ENCODE data around the gene RALGAPA2.

Gene RALGAPA2

DNA sequence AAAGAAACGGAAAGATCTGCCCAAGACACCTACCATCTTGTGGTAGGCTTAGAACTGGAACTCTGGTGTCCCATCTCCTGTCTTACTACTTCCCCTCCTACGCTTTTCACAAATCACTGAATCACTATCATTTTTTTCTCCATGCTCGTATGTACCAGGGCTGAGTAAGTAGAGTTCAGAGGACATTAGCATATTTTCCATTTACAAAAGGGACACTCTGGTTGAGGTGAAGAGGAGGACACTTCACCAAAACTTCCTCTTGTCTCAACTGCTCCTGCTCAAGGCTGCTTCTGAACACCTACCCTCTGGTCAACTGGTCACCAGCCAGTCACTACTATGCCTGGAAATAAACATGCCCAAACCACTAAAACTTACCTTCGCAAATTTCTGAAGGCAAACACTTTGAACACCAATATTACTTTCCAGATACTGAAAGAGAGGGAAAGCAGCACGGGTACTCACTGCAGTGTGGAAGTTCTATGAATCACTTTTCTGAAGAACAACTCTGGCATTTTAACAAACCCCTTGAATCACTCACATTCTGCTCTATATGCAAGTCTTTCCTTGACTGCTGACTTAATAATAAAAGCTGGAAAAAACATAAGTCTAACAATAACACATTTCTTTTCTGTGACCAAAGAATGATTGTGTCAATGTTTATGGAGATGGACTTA, 221.2 kb downstream of the RALGAPA2 start:
- no peak for DNase-seq

DNA sequence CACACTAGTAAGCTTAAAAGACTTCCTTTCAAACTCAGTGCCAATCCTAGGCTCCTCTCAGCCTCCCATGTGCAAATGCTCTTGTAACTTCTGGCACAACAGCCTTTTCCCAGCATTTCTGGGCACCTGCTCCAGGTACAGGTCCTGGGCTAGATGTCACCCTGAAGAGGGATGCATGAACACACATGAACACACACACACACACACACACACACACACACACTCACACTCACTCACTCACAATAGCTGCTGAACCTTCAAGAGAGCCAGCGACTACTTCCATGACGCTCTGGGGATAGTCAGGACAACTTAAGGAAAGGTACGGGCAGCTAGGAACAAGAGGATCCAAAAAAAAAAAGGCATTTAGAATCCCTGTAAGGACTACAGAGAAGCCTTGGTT, 221.8 kb downstream of the RALGAPA2 start:
- no peak for DNase-seq

DNA sequence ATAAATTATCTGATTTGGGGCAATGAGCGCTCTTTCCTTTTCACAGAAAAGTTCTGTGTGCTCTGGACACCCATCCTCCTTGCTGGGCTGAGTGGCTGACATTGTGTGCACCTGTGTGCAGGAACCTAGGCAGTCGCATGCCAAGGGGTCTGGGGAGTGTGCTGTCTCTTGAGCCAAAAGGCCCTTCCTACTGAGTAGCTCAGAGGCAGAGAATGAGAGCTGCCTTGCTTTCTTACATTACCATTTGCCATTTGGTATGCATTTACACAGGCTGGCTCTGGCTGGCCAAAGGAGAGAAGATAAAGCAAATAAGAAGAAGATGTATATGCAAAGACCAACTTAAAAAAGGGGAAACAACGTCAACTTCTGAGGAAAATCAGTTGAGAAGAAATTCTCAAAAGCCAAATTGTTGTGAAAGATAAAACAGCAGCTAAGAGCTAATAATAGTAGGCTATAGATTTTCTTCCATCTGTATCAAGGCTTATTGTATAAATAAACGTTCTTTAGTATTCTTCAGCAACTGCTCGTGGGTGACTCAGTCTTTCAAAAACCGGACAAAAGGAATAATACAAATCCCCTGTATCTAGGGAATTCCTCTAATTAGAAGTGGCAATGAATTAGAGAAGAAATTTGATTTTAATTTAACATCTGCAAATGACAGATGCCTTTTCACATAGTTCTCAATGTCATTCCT, 222.6 kb downstream of the RALGAPA2 start:
- DNase-seq = peak; percentile 20

DNA sequence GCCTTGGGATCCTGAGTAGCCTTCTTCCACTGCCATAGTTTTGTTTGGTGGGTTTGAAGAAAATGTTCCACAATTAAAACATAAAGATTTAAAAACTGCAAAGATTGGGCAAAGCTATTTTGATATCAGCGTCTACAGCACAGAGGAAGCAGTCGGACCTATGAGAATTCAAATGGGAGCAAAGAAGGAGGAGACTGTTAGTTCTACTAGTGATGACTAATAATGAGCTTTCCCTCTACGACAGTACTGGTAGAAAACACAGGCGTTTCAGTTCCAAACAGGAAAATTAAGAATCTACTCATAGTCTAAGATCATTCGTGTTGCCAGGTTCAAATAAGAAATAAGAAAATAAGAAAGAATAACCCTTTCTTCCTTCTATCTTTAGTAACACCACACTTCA, 223.4 kb downstream of the RALGAPA2 start:
- no peak for DNase-seq

DNA sequence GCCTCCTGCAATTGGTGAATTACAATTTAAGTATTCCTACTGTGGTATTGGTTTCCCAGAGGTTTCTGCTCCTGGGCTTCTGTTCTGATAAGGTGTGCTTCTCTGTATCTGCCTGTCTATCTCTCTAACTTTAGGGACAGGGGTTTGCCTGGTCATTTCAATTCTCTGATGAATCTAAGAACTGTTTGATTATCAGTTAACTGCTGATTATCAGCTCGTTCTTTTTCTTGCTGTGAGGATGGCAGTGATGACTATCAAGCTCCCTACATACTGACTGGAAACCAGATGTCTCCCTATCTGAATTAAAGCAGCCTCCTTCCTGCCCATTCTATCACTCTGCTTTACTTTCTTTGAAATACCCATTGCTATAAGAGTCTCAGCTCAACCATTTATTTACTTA, 224.1 kb downstream of the RALGAPA2 start:
- DNase-seq = no peak

DNA sequence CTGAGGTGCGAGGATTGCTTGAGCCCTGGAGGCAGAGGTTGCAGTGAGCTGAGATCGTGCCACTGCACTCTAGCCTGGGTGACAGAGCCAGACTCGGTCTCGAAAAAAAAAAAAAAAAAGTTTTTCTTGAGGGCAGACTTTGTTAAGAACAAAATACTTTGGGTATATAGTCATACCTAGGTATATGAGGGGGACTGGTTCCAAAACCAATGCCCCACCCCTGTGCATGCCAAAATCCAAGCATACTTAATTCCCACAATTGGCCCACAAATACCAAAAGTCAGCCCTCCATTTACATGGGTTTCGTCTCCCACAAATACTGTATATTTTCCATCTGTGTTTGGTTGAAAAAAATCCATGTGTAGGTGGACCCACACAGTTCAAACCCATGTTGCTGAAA, 224.6 kb downstream of the RALGAPA2 start:
- no peak for DNase-seq

DNA sequence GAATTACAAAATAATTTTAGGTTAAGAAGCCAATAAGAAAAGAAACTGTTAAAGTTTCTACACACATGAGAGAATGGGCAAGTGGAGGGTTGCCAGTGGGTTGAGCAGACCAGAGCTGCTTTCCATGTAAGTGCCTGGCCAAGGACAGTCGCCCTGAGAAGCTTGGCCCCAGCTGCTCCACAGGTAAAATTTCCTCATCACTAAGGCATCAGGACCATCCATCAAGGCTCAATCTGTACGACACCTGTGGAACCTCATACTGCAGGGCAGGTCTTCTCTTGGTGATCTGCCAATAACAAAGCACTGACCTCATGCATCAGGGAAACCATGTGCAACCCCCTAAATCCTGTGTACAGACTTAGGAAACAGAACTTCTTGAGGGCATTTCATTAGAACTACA, 229.1 kb downstream of the RALGAPA2 start:
- no peak for DNase-seq

DNA sequence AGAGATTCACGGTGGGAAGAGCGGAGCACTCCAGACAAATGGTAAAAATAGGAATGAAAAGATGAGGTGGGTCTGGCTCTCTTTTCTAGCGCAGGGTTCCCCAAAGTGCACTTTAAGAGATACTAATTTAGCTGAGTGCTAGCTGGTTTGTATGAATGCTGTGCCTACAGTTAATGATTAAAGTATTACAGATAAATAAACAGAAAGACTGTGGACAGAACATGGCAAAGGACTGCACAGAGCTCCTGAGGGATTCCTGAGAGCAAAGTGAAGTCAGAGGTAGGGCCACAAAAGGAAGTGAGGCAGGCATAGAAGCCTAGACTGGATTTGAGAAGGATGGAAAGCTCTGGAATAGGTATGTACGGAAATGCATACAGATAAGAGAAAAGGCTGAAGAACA, 230.0 kb downstream of the RALGAPA2 start:
- no peak for DNase-seq

DNA sequence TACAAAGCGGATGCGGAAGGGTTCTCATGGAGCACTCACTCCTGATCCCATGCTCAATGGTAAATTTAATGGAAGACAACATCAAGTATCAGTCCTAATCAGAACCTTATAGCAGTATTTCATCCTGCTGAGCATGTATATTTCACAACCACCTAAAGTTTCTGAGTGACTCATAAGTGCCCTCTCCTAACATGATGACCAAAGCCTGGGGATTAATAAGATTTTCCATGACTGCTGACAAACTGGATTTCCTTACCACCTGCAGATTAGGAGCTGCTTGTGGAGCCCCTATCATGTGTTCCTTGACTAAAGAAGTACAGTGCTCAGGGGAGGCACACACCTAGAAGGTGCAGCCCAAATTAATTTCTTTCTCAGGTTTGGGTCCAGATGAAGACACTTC, 231.8 kb downstream of the RALGAPA2 start:
- DNase-seq = no peak

DNA sequence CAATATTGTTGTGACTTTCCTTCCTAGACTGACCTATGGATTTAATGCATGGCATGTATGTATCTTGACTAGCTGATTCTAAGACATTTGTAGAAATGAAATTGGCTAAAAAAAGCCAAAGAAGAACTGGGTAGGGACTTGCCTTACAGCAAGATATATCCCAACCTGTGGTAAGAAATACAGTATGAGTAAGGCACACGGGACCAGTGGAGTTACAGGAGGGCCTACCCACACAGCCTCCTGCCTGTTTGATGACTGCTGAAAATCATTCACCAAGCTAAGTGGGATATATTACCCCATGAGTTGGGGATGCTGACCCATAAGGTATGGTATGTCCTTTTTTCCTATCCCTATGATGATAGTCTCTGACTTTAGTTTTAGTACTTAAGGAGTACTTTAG, 232.3 kb downstream of the RALGAPA2 start:
- no peak for DNase-seq

DNA sequence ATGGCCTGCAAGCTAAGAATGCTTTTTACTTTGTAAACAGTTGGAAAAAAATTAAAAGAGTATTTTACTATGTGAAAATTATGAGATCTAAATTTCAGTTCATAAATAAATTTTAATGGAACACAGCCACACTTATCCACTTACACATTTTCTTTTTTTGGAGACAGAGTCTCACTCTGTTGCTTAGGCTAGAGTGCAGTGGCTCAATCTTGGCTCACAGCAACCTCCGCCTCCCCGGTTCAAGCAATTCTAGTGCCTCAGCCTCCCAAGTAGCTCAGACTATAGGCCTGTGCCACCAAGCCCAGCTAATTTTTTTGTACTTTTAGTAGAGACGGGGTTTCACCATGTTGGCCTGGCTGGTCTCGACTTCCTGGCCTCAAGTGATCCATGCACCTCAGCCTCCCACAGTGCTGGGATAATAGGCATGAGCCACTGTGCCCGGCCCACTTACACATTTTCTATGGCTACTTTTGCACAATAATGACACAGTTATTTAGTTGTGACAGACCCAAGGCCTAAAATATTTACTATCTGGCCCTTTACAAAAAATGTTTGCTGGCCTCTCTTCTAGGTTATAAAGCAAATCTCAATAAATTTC, 234.9 kb downstream of the RALGAPA2 start:
- DNase-seq = no peak

DNA sequence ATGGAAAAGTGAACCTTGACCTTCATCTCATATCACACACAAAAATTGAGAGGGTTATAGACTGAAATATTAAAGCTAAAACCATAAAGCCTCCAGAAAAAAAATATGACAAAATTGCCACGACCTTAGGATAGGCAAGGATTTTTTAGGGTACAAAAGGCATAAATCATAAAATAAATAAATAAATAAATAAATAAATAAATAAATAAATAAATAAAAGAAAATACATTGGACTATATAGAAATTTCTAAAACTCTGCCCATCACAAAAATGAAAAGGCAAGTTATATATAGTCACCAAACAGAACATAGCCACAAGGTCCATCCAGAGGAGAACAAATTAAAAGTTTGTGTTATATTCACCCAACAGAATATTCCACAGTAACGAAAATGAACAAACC, 235.9 kb downstream of the RALGAPA2 start:
- DNase-seq = no peak

DNA sequence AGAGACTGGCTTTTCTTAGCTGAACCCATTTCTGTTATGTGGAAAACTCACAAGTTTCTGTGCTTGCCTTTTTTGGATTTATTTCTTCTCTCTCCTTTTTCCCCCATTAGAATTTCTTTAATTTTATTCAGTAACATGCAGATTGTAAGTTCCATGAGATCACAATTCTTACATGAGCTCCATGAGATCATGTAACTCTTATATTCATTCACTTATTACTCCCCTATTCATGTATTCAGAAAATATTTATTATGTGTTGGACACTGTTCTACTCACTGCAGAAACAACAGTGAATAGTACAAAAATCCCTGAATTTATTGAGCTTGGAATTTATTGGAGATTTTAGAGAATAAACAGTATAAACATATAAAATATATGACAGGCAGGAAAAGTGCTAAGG, 238.8 kb downstream of the RALGAPA2 start:
- no peak for DNase-seq

DNA sequence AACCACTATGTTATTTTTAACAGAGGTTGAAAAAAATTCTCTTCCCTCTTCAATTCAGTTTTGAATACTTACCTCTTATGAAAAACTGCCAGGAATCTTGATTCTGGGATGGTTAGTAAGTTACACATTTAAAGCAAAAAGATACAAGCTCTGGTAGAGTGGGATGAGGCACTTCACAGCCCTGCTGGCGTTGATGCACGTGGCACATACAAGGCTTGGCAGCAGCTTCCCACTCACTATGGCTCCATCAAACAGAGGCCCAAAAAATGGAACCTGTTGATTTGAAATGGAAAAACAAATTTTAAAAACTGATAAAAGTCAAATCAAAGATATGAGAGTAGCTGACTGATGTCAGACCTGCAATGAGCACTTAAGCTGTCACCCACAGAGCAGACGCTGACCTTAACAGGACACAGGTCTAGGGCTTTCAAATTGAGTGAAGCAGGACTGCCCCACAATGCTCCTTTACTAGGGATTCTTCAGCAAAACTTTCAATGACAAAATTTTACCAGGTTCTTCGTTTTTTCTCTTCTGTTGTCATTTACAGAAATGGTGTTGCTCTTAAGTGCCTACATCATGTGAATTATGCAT, 239.7 kb downstream of the RALGAPA2 start:
- no peak for DNase-seq

DNA sequence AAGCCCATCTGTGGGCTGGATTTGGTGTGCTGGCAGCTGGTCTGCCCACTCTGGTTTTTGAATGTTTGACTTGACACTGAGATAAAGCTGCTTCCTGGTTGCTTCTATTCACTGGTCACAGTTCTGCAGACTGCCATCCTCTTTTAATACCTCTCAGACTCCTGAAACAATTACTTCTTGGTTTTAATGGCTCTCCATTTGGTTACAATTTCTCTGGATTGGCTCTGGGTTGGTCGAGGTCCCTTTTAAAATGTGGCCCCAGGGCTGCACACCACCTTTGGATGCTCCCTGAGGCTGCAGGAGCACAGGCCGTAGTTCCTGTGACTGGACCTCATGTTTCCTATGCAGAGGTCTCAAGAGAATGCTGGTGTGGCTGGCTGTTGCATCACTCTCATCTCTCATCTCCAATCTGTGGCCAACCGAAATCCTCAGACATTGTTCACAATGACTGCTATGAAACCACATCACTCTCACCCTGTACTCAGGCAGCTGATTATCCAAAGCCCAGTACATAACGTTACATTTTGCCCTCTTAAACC, 246.0 kb downstream of the RALGAPA2 start:
- peak; percentile 24 for DNase-seq

DNA sequence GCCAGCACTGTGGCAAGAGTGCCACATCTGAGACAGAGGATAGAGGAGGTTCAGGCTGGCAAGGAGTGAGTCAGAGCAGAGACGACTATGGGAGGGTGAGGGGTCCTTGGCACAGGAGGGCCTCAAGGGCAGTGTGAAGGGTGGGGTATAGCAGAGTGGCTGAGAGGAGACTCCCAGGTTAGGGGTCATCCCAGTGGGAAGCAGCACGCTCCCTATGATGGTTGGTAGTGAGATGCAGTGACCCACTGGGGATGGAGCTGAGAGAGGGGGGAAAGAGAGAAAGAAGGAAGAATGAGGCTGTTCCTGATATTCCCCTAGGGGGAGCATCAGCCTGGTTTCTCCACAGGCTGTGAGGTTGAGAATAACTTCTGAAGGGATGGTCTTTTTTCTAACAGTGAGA, 247.2 kb downstream of the RALGAPA2 start:
- DNase-seq = peak; percentile 61

DNA sequence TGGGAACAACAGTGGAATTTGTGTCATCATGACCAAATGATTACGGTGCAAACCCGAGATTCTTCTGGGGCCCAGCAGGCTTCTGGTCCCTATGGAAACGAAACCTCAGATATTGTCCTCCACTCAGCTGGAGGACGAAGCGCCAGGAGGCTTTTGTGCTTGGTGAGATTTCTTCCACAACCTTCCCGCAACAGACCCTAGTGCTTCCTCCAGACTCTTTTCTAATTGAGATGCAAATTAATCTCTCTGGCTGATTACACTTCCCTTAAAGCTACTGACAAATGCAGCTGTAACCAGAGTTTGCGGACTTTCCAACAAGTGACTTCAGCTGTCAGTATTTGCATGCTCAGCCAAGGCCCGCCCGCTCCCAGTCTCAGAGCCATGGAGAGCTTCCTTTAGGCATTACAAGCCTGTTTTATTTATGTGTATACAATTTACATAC, 248.5 kb downstream of the RALGAPA2 start:
- DNase-seq = peak; percentile 96

DNA sequence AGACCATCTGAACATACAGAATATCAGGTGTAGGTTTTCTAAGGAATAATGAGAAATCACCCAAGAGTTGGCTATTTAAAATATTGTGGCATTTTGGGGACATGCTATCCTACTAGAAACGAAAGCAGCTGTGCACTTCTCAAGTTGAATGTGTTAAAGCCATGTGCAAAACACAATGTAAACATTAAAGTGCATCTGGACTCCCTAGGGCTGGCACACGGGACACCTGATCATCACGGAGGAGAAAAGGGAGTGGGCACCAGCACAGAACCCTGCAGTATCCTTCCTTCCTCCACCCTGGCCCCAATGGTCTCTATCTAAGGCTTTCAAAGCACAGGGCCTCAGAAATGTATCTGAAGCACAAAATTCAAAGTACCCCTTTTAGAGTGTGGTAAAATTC, 250.3 kb downstream of the RALGAPA2 start:
- DNase-seq = peak; percentile 54

DNA sequence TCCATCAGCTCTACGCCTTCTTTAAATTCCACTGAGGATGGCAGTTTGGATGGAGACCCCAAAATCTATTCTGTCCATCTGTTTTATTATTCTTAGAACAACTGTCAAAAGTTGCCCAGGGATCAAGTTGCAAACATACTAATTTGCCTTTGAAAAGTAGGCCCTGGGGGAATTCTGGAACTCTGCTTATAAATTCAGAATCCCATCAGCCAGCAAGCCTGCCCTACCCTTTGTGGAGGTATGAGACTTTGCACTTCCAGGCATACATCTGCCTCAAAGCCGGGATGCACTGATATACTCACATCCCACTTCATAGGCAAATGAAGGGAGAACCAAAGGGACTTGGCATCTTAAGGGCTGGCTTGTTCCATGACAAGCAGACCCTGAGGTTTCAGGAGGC, 250.9 kb downstream of the RALGAPA2 start:
- DNase-seq = peak; percentile 28

DNA sequence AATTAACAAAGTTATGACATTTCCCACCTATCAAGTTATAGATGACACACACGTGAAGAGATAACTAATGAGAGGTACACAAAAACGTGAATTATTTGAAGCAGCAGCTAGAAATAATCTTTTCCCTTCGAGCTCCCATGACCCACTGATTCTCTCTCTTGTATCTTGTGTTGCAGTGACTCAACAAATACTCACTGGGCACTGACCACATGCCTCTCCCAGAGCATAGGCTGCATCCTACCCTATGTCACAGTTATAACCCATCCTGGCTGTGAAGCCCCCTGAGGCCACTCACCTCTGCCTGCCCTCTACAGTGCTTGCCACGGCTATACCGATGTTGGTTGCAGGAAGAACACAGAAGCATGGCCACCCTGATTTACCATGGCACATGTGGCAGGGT, 252.7 kb downstream of the RALGAPA2 start:
- DNase-seq = no peak

DNA sequence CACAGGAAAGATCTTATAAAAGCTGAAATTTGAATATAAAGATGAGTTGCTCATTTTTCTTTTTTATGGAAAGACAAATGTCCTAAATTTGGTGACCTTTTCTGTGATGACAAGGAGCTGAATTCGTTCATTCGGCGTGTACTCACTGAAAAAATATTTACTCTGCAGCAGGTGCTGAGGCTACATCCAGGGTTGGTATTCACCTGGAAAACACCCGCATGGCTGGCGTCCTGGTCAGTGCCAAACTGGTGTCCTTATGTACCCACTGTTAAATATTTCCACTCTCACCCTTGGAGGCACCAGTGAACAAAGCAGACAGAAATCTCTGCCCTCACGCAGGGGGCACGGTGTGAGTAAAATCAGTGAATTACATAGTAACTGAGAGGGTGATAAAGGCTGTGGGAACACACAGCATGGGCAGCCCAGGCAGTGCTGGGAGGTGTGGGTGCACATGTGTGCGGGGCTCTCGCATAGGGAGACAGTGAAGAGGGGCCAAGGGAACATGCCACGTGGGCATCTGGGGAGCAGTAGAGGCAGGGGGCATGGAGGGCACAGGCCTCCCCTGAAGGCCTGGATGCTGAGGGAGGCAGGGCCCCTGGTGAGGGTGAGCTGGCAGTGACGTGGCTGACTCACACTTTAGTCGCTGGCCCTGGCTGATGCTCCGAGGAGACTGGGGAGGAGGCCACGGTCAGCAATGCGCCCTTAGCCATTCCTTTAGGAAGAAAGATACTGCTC, 254.9 kb downstream of the RALGAPA2 start:
- peak; percentile 90 for DNase-seq

DNA sequence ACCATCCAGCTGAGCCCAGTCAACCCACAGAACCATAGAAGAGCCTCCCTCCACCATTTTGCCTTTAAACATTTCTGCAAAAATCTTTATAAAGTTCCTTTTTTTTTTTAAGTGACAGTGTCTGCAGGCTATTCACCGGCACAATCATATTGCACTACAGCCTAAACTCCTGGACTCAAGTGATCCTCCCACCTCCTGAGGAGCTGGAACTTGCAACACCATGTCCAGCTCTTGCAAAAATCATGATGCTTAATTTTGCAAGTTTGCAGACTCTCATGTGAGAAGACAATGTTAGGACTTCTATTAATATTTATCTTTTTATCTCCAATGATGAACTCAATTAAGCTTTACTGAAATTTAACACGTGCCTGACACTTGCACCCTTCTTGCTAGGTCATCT, 255.7 kb downstream of the RALGAPA2 start:
- DNase-seq = peak; percentile 38

DNA sequence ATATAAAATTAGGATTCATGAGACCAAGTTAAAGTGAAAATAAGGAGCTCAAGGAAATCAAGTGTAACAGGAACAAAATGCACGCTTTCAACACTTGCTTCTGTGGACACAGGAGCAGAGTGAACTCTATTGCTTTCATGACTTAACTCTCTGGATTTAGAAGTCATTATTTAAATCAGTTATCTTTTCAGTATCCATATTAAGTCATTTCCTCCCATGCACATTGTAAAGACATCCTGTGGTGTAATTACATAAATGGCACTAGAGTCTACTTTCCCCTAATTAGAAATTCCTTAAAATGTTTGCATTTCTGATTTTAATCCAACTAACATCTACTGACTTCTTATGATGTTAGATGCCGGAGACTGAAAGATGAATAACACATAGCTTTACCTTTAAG, 256.5 kb downstream of the RALGAPA2 start:
- peak; percentile 81 for DNase-seq

Measured in NCI-H146 (cell line).